Measurements from ENCODE around the gene PAX7. TPM values are rescaled to one million over a fixed set of nuclear protein-coding genes. Genes with fewer than 3 reads are reported as not detected.

PAX7 gene
- total RNA-seq, 1 experiment from 2014 or later = 0.15 TPM

DNA sequence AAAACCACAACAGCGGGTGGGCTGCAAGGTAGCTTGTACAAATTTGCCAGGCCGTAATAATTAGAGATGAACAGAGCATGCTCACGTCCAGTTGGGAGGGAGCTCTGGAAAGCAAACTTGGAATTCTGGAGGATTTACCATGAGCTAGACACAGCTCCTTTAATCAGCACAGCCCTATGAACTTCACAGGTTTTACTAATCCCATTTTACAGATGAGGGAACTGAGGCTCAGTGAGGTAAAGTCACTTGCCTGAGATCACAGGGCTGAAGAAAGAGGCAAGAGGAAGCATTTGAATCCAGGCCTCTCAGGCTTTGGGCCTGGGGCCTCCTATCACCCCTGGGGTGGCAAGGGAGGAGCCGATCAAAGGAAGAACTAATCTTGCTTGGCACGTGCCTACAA, 24.0 kb downstream of the PAX7 start:
- no peak overlapping the region for H2AK5ac ChIP-seq (ENCODE audit: insufficient read length, low read length)
- no peaks in the 10 kb centered on the region for H3K23me2 ChIP-seq (ENCODE audit: insufficient read length, low read depth, low read length, poor library complexity, severe bottlenecking)
- H2BK12ac ChIP-seq (ENCODE audit: insufficient read length, low read depth, low read length) = no peak overlapping the region
- H3K27me3 ChIP-seq (ENCODE audit: insufficient read depth, low read length) = peaks cover 32% of the 10 kb centered on the region
- Mint-ChIP-seq H3K36me3 (ENCODE audit: insufficient read depth in 1 of 3, low read depth in 3 of 3) (no peaks in the 10 kb centered on the region; a peak in 1 of 7 replicates), H3K9me3 (peaks cover 0 to 7% of the 10 kb centered on the region in 2 experiments; a peak in 1 of 5 replicates), H3K4me3 (no peak overlapping the region; a peak in 1 of 5 replicates), H3K4me1 (peaks cover 48 to 83% of the 10 kb centered on the region in 2 experiments), H3K27ac (no peak overlapping the region; a peak in 1 of 7 replicates), H3K27me3 (ENCODE audit: low read depth) (peaks cover 100% of the 10 kb centered on the region)
- H4K8ac ChIP-seq (replicated peaks; ENCODE audit: insufficient read length, low read depth, low read length) = no peak overlapping the region
- H3K23ac ChIP-seq (ENCODE audit: insufficient read length, low read depth, low read length) = no peak overlapping the region
- no peak overlapping the region for H3K4me2 ChIP-seq (ENCODE audit: insufficient read depth, insufficient read length, low read length)
- H3K56ac ChIP-seq (ENCODE audit: insufficient read length, low read depth, low read length) = no peak overlapping the region
- H4K91ac ChIP-seq (ENCODE audit: insufficient read length, low read depth, low read length) = no peak overlapping the region
- no peaks in the 10 kb centered on the region for H3K79me1 ChIP-seq (ENCODE audit: insufficient read depth, low read depth, low read length, poor library complexity, severe bottlenecking)
- H3T11ph ChIP-seq (ENCODE audit: low read length) = no peak overlapping the region
- no peaks in the 10 kb centered on the region for H3K9me3 ChIP-seq (ENCODE audit: control insufficient read depth, low read depth, low read length)
- no peak overlapping the region for H4K5ac ChIP-seq (ENCODE audit: insufficient read length, low read depth, low read length)
- no CpG with 5 or more reads among the region's 5 CpGs for WGBS (ENCODE audit: extremely low coverage, insufficient read length, low lambda C conversion rate)
- H3K4me1 ChIP-seq (ENCODE audit: insufficient read depth, low read length) = peaks cover 22% of the 10 kb centered on the region
- no peak overlapping the region for H3K4ac ChIP-seq (ENCODE audit: low read depth, low read length)
- no peak overlapping the region for H3K14ac ChIP-seq (ENCODE audit: insufficient read depth, low read length)
- no peak overlapping the region for H3K9ac ChIP-seq (ENCODE audit: extremely low read depth, insufficient read length, low read length)
- DNase-seq = no peak
- TF ChIP-seq, protein P1, sequence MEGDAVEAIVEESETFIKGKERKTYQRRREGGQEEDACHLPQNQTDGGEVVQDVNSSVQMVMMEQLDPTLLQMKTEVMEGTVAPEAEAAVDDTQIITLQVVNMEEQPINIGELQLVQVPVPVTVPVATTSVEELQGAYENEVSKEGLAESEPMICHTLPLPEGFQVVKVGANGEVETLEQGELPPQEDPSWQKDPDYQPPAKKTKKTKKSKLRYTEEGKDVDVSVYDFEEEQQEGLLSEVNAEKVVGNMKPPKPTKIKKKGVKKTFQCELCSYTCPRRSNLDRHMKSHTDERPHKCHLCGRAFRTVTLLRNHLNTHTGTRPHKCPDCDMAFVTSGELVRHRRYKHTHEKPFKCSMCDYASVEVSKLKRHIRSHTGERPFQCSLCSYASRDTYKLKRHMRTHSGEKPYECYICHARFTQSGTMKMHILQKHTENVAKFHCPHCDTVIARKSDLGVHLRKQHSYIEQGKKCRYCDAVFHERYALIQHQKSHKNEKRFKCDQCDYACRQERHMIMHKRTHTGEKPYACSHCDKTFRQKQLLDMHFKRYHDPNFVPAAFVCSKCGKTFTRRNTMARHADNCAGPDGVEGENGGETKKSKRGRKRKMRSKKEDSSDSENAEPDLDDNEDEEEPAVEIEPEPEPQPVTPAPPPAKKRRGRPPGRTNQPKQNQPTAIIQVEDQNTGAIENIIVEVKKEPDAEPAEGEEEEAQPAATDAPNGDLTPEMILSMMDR (conservative IDR thresholded peaks at IDR 0.05) = no peak
- H2BK20ac ChIP-seq (ENCODE audit: low read depth, low read length, poor library complexity, severe bottlenecking) = no peak overlapping the region
- H2AFZ ChIP-seq (ENCODE audit: low read length) = no peak overlapping the region
- H2BK120ac ChIP-seq (ENCODE audit: low read depth, low read length, poor library complexity, severe bottlenecking) = no peak overlapping the region
- no peak overlapping the region for H3K27ac ChIP-seq (ENCODE audit: insufficient read length, low read depth, low read length)
- no peak overlapping the region for H3K18ac ChIP-seq (ENCODE audit: insufficient read length, low read depth, low read length)
- H4K20me1 ChIP-seq (ENCODE audit: control insufficient read depth, insufficient read depth, insufficient read length) = no peaks in the 10 kb centered on the region
- no peaks in the 10 kb centered on the region for H3K79me2 ChIP-seq (ENCODE audit: insufficient read depth, low read length)
- H2BK5ac ChIP-seq (ENCODE audit: insufficient read length, low read length) = no peak overlapping the region
- no peak overlapping the region for H2BK15ac ChIP-seq (ENCODE audit: low read depth, low read length)

Measured in H9 (cell line).